RWPE2 (cell line): ENCODE measurements around the gene C1orf52.

ENCODE experiments used
- ATAC-seq: fragments of 200-7000 bp; cut with Tn5 transposase; 3 replicates; pipeline ENCODE4 v1.9.1; 2021; ENCODE audit warnings: low read depth
- DNase-seq: peaks from one replicate; pipeline ENCODE4 v3.0.0-alpha.2; 2020; ENCODE audit warnings: low spot score
- H3K27ac ChIP-seq: fragments of 450-650 bp; 2 replicates; pipeline ENCODE4 v1.5.1; 2017; ENCODE audit warnings: mild to moderate bottlenecking; ENCODE audit not compliant: poor library complexity, severe bottlenecking
- H3K27me3 ChIP-seq: fragments of 250-450 bp; sonication (Bioruptor Pico); 2 replicates; pipeline ENCODE4 v1.5.1; 2021; ENCODE audit warnings: mild to moderate bottlenecking, moderate library complexity; ENCODE audit not compliant: insufficient read depth, poor library complexity, severe bottlenecking
- H3K36me3 ChIP-seq: fragments of 250-450 bp; sonication (Bioruptor Pico); 2 replicates; pipeline ENCODE4 v1.5.1; 2020; ENCODE audit warnings: low read depth, mild to moderate bottlenecking, moderate library complexity
- H3K4me1 ChIP-seq: fragments of 250-450 bp; sonication (Bioruptor Pico); 2 replicates; pipeline ENCODE4 v1.5.1; 2021; ENCODE audit warnings: mild to moderate bottlenecking, moderate library complexity; ENCODE audit not compliant: insufficient read depth, poor library complexity, severe bottlenecking
- H3K4me3 ChIP-seq: fragments of 250-450 bp; sonication (Bioruptor Pico); 2 replicates; pipeline ENCODE4 v1.5.1; 2021; ENCODE audit warnings: mild to moderate bottlenecking, moderate library complexity; ENCODE audit not compliant: severe bottlenecking
- H3K9me3 ChIP-seq: fragments of 250-450 bp; sonication (Bioruptor Pico); 2 replicates; pipeline ENCODE4 v1.5.1; 2021; ENCODE audit warnings: mild to moderate bottlenecking, moderate library complexity; ENCODE audit not compliant: severe bottlenecking
- CTCF ChIP-seq: fragments of 450-650 bp; IDR thresholded peaks from one replicate; pipeline ENCODE4 v1.5.1; 2017; ENCODE audit warnings: mild to moderate bottlenecking, moderate library complexity; ENCODE audit not compliant: poor library complexity, severe bottlenecking

The C1orf52 gene

GRCh38 chr1:85245891-85246290 is 13.6 kb downstream of the C1orf52 start:
- Histone ChIP-seq H3K9me3 (no peaks in the 10 kb centered on the region), H3K27ac (no peak overlapping the region), H3K4me1 (peaks cover 17% of the 10 kb centered on the region), H3K36me3 (peaks cover 2% of the 10 kb centered on the region), H3K27me3 (no peaks in the 10 kb centered on the region), H3K4me3 (no peak overlapping the region)
- ATAC-seq (no peak), DNase-seq (no peak)
- TF ChIP-seq CTCF, result no peak

GRCh38 chr1:85245456-85245855 is 14.0 kb downstream of the C1orf52 start:
- Histone ChIP-seq H3K27me3 (no peaks in the 10 kb centered on the region), H3K4me1 (peaks cover 17% of the 10 kb centered on the region), H3K9me3 (no peaks in the 10 kb centered on the region), H3K27ac (peak overlapping the region; percentile 56), H3K36me3 (no peaks in the 10 kb centered on the region), H3K4me3 (no peak overlapping the region)
- no peak for TF ChIP-seq CTCF
- DNase-seq (no peak), ATAC-seq (peak; percentile 27; the same call in 1 of the 3 replicates)

GRCh38 chr1:85244271-85245061 is 15.0 kb downstream of the C1orf52 start:
- DNase-seq (no peak), ATAC-seq (peak; percentile 56)
- H3K27ac ChIP-seq, result peak overlapping the region; percentile 56
- no peak overlapping the region for H3K4me3 ChIP-seq
- H3K27me3 ChIP-seq, result no peaks in the 10 kb centered on the region
- peaks cover 17% of the 10 kb centered on the region for H3K4me1 ChIP-seq
- TF ChIP-seq CTCF, result no peak
- no peaks in the 10 kb centered on the region for H3K36me3 ChIP-seq
- no peaks in the 10 kb centered on the region for H3K9me3 ChIP-seq

GRCh38 chr1:85243372-85243771 is 16.1 kb downstream of the C1orf52 start:
- H3K27ac ChIP-seq, result no peak overlapping the region

More at GRCh38 chr1:85243372-85243771, 16.1 kb downstream of the C1orf52 start:
- no peaks in the 10 kb centered on the region for H3K9me3 ChIP-seq
- DNase-seq (no peak), ATAC-seq (no peak)
- no peak overlapping the region for H3K4me3 ChIP-seq
- peaks cover 17% of the 10 kb centered on the region for H3K4me1 ChIP-seq
- no peaks in the 10 kb centered on the region for H3K27me3 ChIP-seq
- no peaks in the 10 kb centered on the region for H3K36me3 ChIP-seq
- no peak for TF ChIP-seq CTCF
